HG02759 (cell line): ENCODE data around the gene RAB8B.
"Not testable (repeated sequence)": the region's sequence is repeated elsewhere in the genome, so short reads cannot be mapped to it uniquely, and the experiment has no call there.

ENCODE experiments used
- ATAC-seq: cut with Tn5 transposase; IDR thresholded peaks from one replicate; pipeline ENCODE4 v1.9.1; 2021; ENCODE audit warnings: mild to moderate bottlenecking, moderate library complexity; ENCODE audit not compliant: unreplicated experiment

The RAB8B gene

DNA sequence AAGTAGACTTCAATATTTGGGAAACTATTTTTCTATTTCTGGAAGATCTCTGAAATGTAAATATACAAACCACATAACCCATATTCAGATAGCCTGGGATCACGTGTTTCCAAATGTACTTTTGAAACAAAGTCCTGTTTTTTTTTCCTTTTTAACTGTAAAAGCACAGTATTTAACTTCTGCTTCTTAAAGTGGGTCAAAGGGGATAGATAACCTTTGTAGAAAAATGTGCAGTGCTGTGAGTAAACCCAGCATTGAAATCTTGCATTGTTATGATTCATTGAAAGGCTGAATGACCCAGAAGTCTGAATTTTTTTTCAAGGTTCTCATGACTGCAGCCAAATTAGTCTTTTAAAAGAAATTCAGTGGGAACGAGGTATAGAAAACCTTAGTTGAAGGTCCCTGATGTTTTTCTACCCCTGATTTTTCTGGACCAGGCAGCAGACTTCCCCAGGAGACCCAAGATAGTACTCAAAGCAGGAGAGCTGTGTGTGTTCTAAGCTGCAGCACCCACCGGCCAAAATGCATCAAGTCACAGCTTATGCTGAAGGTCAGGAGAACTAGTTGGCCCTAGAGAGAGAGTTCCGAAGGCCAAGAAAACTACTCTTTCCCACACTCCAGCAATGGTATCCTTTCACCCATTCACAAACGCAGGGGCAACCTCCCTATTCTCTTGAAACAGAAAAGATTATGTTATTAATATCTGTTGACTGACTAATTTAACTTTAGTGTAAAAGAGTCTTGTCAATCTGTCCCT, 44.4 kb downstream of the RAB8B start:
- no peak for ATAC-seq

DNA sequence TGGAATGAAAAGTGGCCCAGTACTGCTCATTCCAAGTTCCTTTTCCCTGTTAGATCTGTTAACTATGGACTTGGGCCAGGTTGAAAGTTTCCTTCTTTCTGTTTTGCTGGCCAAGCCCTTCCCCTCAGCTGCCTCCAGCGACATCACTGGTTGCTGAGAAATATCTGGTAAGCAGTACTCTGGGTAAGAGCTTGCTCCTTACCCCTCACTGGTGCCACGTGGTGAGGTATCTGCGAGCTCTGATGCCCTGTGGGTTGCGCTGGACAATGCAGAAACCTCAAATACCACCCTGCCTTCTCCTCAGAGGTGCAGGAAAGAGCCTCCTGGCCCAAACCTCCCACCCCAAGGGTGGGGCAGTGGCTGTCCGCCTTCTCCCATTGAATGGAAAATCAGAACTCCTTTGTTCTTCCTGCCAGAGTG, 45.1 kb downstream of the RAB8B start:
- no peak for ATAC-seq

DNA sequence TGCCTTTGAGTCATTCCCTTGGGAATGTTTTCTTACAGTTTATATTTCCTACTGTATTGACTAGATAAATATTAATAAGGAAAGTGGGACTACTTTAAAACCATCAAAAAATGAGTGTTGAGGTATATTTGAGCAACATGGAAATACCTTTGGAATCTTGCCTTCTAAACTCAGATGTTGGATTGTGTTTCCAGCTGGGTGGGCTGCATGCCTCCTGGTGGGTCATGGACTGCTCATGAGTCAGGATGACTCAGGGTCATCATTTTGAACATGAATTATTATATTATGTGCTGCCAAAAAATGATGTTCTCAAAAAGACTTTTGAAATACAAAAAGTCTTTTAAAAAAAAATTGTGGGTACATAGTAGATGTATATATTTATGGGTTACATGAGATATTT, 46.9 kb downstream of the RAB8B start:
- no peak for ATAC-seq

DNA sequence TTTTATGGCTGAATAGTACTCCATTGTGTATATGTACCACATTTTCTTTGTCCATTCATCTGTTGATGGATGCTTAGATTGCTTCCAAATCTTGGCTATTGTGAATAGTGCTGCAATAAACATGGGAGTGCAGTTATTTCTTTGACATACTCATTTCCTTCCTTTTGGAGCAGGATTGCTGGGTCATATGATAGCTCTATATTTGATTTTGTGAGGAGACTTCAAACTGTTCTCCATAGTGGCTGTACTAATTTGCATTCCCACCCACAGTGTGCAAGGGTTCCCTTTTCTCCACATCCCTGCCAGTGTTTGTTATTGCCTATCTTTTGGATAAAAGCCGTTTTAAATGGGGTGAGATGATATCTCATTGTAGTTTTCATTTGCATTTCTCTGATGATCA, 47.7 kb downstream of the RAB8B start:
- not testable (repeated sequence) for ATAC-seq

DNA sequence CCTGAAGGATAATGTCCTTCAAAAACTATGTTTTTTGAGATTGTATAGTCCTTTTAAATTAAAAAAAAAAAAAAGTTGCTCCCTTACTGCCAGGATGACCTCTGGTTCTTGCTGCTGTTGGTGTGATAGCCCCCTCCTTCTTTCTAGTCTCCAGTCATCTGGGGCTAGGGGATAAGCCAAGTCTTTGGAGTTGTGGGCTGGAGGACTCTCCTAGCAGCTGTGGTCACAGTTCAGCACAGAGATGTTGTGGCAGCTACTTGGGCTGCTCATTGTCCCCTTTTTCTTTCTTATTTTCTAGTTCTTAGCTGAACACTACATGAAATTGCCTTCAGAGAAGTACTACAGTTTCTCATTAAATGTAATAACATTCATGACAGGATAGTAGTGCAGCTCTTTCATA, 48.8 kb downstream of the RAB8B start:
- no peak for ATAC-seq

DNA sequence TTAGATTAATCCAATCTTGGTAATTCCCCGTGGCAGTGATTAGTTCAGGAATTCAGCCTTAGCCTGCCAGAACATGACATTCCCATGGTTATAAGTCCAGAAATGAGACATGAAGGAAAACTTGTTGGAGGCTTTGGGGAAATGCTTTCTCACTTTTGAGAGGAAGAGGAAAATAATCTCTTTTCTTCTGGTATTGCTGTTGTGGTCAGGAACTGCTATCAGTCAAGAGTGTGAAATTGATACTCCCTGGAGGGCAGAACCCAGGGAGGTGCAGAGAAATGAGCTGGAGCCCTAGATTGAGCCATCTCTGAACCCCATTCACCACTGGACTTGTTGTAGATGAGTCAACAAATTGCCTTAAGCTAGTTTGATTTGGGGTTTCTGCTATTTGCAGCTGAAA, 49.4 kb downstream of the RAB8B start:
- ATAC-seq: no peak

DNA sequence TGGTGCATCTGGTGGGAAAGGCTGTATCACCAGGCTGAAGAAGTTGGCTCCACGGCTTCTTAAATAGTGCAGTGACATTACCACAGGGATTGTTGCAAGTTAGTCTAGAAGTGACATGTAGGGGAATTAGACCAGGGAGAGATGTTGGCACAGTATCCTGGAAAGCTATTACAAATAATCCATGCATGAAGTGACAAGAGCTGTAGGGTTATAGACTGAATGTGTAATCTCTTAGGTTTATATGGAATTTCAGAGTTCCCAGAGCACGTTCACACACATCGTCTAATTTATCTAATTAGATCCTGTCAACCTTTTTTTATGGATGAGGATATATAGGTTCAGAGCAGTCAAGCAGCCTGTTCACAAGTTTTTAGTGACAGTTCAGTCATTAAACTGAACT, 50.7 kb downstream of the RAB8B start:
- no peak for ATAC-seq

DNA sequence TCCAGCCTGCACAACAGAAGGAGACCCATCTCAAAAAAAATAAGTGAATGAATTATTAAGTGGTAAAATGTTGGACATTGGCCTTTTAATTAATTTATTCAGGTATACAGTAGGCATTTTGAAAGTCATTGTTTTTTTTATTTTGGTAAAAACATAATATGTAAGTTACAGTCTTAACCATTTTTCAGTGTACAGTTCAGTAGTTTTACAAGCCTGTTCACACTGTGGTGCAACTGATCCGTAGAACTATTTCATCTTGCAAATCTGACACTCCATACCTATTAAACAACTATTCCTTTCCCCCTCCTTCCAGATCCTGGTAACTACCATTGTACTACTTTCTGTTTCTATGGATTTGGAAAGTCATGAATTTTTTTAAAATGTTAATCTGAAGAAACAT, 51.9 kb downstream of the RAB8B start:
- ATAC-seq: no peak

DNA sequence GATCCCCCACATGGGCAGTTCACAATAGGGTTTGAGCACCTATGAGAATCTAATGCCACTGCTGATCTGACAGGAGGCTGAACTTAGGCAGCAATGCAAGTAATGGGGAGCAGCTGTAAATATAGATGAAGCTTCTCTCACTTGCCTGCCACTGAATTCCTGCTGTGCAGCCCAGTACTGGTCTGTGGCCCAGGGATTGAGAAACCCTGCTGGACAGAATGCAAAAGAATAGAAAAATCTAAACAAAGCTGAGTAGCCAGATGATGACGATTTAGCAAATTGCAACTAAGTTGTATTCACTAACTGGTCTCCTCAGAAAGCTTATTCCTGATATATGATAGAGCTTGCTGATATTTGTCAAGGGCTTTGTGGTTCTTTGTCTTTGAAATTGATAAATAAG, 53.7 kb downstream of the RAB8B start:
- no peak for ATAC-seq

DNA sequence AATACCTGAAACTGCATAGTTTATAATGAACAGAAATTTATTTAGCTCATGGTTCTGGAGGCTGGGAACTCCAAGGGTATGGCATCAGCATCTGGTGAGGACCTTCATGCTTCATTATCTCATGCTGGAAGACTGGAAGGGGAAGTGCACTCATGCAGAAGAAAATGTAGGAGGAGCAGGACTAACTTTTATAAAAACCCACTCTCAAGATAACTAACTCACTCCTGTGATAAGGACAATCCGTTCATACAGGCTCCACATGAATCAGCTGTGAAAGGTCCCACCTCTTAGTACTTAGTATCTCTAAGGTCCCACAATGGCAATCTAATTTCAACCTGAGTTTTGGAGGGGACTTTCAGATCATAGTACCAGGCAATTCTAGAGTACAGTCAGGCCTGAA, 54.4 kb downstream of the RAB8B start:
- no peak for ATAC-seq

DNA sequence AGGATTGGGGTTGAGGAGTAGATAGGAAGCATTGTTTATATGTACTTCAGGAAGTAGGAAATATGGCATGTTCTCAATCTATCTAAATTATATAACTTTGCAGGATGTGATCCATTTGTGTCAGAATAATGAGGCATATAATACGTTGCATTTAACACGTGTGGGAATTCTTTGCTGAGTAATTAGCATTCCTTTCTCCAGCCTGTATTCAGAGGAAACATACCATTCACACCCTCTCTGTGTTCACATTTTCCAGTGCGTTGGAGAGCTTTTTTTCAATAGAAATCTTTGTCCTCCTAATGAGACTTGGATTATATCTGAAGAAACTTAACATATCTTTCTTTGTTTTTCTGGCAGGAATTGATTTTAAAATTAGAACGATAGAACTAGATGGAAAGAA, 55.0 kb downstream of the RAB8B start:
- no peak for ATAC-seq

DNA sequence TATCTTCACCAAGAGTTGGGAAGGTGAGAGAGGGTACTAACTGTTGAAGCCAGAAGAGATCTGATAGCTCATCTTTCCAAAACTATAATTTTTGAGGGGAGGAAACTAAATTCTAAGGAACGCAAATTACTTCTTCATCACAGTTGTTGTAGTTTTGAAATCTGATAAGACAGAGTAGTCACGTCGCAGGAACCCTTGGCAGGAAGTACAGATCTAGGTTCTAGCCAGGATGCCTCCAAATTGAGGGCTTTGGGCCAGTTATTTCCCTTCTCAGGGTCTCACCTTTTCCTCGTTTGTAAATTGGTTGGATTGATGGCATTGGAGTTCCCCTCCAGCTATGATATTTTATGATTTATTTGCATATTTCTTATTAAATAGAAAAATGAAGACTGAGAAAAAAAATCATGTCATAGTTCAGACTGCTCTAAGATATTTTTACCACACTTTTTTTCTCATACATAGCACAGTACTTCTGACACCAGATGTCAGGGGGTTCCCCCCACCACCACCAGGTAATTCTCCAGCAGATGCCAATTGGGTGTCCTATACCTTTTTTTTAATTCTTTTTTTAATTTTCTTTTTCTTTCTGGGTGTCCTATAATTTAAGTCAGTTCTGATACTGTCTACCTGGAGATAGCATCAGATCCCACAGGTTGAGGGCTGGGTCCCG, 55.7 kb downstream of the RAB8B start:
- no peak for ATAC-seq

DNA sequence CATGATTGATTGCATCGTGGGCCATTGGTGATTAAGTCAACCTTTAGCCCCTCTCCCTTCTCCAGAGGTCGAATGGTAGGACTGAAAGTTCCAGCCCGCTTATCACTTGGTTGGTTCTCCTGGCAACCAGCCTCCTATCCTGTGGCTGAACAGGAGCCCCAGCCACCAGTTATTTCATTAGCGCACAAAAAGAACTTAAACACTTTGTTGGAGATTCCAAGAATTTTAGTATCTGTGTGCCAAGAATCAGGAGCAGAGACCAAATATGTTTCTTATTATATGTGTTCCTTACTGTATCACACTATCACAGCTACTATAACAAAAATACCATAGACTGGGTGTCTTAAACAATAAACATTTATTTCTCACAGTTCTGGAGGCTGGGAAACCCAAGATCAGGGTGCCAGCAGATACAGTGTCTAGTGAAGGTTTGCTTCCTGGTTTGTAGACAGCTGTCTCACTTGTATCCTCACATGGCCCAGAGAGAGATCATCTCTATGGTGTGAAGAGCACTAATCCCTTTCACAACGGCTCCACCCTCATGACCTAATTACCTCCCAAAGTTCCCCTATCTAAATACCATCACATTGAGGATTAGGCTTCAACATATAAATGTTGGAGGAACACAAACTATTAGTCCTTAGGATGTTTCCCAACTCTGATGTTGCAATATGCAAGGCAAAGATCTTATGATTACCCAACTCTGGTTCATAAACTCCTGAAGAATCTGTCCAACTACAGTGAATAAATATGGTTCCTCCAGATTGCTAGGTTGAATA, 57.5 kb downstream of the RAB8B start:
- ATAC-seq: no peak

DNA sequence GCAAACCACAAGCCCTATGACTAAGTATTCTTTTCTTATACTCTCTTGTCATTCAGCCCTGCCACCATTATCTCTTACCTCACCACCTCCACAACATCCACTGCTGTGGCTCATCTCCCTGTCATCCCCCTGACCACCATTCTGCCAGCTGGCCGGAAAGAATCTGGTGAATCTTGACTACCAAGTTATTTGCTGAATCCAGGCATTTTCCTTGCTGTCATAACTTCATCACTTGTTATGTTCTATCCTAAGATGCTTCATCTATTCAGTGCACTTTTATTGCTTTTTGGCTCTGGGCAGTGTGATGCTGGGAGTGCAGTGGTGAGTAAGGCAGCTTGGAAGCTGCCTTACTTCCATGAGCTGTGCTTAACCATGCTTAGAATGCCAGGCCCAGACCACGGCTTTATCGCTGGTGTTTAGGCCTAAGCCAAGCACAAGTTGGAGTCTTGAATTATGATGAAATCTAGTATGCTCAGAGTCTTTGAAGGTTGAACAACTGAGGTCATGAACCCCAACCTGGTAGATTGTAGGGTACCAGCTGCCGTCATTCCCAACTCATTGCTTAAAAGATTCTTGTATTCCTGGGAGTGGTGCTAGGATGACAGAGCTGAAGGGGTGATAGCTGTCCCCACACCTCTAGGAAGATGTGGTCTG, 61.0 kb downstream of the RAB8B start:
- ATAC-seq: no peak

DNA sequence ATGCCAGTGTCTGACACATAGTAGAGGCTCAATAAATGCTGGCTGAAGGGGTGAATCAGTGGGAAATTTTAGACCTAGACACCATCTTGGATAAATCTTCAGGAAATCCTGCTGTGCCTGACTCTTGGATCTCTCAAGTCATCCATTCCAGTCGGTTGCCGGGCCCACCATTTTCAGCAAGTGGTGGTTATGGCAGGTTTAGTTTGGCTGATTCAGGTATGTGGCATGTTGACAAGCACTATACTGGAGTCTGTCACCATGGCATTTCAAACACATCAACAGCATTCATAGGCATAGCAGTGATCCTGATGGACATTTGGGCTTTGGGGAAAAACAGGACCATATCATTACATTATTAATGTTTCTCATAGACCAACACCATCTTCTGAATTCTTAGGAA, 62.3 kb downstream of the RAB8B start:
- ATAC-seq: no peak

DNA sequence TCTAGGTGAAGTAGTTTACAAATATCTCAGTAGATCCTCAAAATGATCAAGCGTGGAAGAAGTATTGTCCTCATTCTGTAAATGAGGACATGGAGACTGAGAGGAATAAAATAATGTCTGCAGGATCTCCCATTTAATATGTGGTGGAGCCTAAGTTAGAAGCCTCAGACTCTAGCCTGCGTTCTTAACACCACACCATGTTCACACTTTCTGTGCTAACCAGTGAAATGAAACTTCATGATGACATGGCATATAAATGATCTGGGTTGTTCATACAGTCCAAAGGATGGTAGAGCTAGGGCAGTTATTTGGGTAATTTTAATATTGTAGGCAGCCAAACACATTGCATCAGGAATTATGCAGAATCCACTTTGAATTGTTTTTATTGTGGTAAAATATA, 62.9 kb downstream of the RAB8B start:
- ATAC-seq: no peak

DNA sequence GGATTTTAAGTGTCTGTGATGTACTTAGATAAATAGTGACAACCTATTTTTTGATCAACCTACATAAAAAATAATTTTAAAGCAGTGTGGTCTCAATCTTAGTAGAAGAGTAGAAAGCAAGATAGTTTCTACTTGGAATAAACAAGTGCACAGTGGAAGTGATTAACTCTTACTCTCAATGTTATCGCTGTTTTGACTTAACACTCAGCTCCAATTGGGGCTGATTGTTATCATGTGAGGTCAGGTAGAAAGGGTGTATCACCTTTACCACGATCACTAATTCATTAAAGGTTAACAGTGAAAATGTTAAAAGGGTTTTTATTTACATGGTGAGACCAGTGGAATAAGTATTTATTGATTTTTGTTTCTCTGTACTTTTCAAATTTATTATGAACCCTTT, 65.6 kb downstream of the RAB8B start:
- no peak for ATAC-seq

DNA sequence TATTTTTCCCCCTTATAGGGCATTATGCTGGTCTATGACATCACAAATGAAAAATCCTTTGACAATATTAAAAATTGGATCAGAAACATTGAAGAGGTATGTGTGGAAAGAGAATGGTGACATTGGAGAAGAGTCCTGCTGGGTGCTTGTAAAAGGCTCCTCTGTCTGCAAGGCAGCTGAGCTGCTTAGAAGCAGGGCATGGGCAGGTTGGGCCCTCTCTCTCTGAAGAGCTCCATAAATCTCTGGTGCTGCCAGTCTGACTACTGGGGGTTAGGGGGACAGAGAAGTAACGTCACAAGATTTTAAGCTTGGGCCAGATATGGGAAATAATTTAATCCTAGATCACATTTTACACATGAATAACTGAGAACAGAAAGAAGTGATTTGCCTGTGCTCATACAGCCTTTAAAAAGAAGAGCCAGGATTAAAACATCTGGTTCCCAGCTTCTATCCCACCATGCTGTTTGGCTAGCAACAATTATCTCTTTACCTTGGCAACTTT, 66.1 kb downstream of the RAB8B start:
- ATAC-seq: no peak

DNA sequence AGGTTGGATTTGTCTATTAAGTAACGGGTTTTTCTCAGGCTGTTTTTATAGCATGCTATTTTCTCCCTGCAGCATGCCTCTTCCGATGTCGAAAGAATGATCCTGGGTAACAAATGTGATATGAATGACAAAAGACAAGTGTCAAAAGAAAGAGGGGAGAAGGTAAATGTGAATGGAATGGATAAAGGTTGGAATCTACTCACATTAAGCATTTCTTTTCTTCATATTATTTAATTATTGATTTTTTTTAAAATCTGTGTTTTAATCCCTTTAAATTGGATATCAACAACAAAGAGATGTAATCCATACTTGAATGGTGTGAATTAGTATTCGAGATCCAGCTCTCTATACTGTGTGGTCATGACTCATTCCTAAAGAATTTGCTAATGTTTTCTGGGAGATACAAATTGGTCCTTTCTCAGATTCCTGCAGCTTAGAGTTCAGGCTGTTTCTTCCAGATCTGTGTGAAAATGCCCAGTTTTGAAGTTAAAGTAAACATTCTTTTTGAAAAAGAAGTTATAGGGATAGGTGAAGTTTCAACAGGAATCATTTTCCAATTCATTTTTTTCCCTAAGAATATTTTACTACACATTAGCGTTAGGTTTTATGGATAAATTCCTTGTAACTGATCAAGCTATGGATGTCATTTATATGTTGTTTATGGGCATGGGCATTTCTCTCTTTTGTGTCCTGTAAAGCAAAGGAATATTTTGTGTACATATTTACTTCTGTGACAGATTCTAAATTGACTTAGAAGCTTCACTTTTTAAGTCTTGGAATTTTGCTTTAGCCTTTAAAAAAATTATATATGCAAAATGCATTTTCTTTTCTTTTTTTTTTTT, 67.2 kb downstream of the RAB8B start:
- no peak for ATAC-seq

DNA sequence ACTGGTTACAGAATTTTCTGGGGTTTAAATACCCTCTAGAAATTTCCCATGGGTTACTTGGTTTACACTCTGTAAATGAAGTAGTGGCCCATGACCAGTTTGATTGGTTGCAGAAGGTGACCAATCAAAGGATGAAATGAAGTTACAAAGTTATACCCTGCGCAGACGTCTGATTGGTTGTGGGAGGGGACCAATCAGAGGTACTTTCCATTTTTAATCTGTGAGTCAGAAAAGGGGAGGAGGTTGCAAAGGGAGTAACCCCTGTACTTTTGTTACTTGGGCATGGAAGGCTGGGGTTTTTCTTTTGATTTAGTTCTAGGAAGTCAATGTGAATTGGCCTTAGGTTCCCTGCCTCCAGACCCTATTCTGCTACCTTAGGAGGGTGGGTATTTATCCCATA, 69.3 kb downstream of the RAB8B start:
- ATAC-seq: no peak
